VCaP (cell line): ENCODE results near the gene WDR5.

Experiments used
- H3K27ac ChIP-seq: fragments of 450-650 bp; 2 replicates; pipeline ENCODE4 v1.5.1; 2017
- TF ChIP-seq, protein P1 (sequence below): fragments of 450-650 bp; conservative IDR thresholded peaks from 2 replicates; pipeline ENCODE4 v1.5.1; 2017; ENCODE audit warnings: mild to moderate bottlenecking, moderate library complexity

WDR5 gene

GRCh38 chr9:134180786-134181647, 45.1 kb downstream of the WDR5 start:
- H3K27ac ChIP-seq = no peak overlapping the region
- TF ChIP-seq, protein P1, sequence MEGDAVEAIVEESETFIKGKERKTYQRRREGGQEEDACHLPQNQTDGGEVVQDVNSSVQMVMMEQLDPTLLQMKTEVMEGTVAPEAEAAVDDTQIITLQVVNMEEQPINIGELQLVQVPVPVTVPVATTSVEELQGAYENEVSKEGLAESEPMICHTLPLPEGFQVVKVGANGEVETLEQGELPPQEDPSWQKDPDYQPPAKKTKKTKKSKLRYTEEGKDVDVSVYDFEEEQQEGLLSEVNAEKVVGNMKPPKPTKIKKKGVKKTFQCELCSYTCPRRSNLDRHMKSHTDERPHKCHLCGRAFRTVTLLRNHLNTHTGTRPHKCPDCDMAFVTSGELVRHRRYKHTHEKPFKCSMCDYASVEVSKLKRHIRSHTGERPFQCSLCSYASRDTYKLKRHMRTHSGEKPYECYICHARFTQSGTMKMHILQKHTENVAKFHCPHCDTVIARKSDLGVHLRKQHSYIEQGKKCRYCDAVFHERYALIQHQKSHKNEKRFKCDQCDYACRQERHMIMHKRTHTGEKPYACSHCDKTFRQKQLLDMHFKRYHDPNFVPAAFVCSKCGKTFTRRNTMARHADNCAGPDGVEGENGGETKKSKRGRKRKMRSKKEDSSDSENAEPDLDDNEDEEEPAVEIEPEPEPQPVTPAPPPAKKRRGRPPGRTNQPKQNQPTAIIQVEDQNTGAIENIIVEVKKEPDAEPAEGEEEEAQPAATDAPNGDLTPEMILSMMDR = no peak

DNA sequence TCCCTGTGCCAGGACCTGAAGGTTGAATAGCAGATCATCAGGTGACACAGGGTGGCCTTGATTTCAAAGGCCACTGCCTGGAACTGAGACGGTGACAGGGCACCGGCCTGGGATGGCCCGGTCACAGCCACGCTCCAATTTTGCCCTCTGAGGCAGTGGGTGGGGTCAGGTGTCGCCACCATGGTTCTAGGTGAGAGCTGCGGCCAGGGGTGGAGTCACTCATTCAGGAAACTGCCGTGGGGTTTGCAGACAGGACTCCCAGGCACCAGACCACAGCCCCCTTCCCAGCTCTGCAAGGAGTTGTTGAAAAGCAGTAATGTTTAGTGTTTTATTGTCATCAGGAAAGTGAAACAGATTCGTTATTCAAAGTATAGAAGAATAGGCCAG, 45.8 kb downstream of the WDR5 start:
- TF ChIP-seq, protein P1 = no peak

GRCh38 chr9:134182554-134183085, 46.7 kb downstream of the WDR5 start:
- TF ChIP-seq, protein P1 = no peak
- H3K27ac ChIP-seq = no peak overlapping the region

More for the DNA sequence above, 45.8 kb downstream of the WDR5 start:
- no peak overlapping the region for H3K27ac ChIP-seq

- no peak overlapping the region for H3K27ac ChIP-seq
- TF ChIP-seq, protein P1 = no peak
These were observed 49.7 kb downstream of the WDR5 start for GRCh38 chr9:134185536-134186011.

- H3K27ac ChIP-seq = no peak overlapping the region
- TF ChIP-seq, protein P1 = no peak
These were observed 50.7 kb downstream of the WDR5 start for GRCh38 chr9:134186471-134187109.

GRCh38 chr9:134187110-134187531, 51.2 kb downstream of the WDR5 start:
- TF ChIP-seq, protein P1 = no peak
- no peak overlapping the region for H3K27ac ChIP-seq

- H3K27ac ChIP-seq = no peak overlapping the region
- TF ChIP-seq, protein P1 = no peak
These were observed 52.1 kb downstream of the WDR5 start for GRCh38 chr9:134187891-134188385.
